Stimulated activated CD4-positive, alpha-beta T cell treated with anti-CD3 and anti-CD28 coated beads, Interleukin-1b, Interleukin-23, amount 100 ng/mL, for 48 hours (primary cell): ENCODE results near the gene CAMSAP3.
"Not testable (repeated sequence)": the region's sequence is repeated elsewhere in the genome, so short reads cannot be mapped to it uniquely, and the experiment has no call there.

ENCODE experiments used
- DNase-seq: peaks from one replicate; pipeline ENCODE4 v3.0.0-alpha.2; 2020

The CAMSAP3 gene

GRCh38 chr19:7595466-7596133, at the start of gene CAMSAP3:
CAMSAP3 (plus strand) TSS chr19:7595863; CDS start chr19:7596003, 140 bp downstream.
- DNase-seq = peak; percentile 21

- no peak for DNase-seq
These were observed 49.8 kb upstream of the CAMSAP3 start for GRCh38 chr19:7545904-7546303.

GRCh38 chr19:7547159-7547558, 48.5 kb upstream of the CAMSAP3 start:
- no peak for DNase-seq

- DNase-seq = no peak
These were observed 46.1 kb upstream of the CAMSAP3 start for GRCh38 chr19:7549429-7550148.

GRCh38 chr19:7550169-7550770, 45.4 kb upstream of the CAMSAP3 start:
- no peak for DNase-seq

GRCh38 chr19:7550987-7551761, 44.5 kb upstream of the CAMSAP3 start:
- peak; percentile 61 for DNase-seq

- no peak for DNase-seq
These were observed 42.9 kb upstream of the CAMSAP3 start for GRCh38 chr19:7552781-7553180.

- DNase-seq = no peak
These were observed 41.1 kb upstream of the CAMSAP3 start for GRCh38 chr19:7554565-7554964.

GRCh38 chr19:7554990-7555864, 40.4 kb upstream of the CAMSAP3 start:
- peak; percentile 46 for DNase-seq

GRCh38 chr19:7556696-7557315, 38.9 kb upstream of the CAMSAP3 start:
- no peak for DNase-seq

GRCh38 chr19:7558667-7559066, 37.0 kb upstream of the CAMSAP3 start:
- DNase-seq = no peak

GRCh38 chr19:7559102-7559501, 36.6 kb upstream of the CAMSAP3 start:
- DNase-seq = no peak

- DNase-seq = no peak
These were observed 35.4 kb upstream of the CAMSAP3 start for GRCh38 chr19:7560255-7560654.

- no peak for DNase-seq
These were observed 34.3 kb upstream of the CAMSAP3 start for GRCh38 chr19:7561325-7561724.

- no peak for DNase-seq
These were observed 32.8 kb upstream of the CAMSAP3 start for GRCh38 chr19:7562646-7563393.

GRCh38 chr19:7564866-7565265, 30.8 kb upstream of the CAMSAP3 start:
- no peak for DNase-seq

- no peak for DNase-seq
These were observed 30.3 kb upstream of the CAMSAP3 start for GRCh38 chr19:7565332-7565731.

GRCh38 chr19:7570761-7571160, 24.9 kb upstream of the CAMSAP3 start:
- DNase-seq = no peak

- DNase-seq = no peak
These were observed 20.1 kb upstream of the CAMSAP3 start for GRCh38 chr19:7575434-7576040.

- not testable (repeated sequence) for DNase-seq
These were observed 18.2 kb upstream of the CAMSAP3 start for GRCh38 chr19:7577422-7577821.

GRCh38 chr19:7578127-7578526, 17.5 kb upstream of the CAMSAP3 start:
- DNase-seq = no peak
